GM21717 (cell line): ENCODE data around the gene TENM4.

Experiments used
- ATAC-seq: cut with Tn5 transposase; IDR thresholded peaks from one replicate; pipeline ENCODE4 v1.9.1; 2021; ENCODE audit warnings: mild to moderate bottlenecking, moderate library complexity; ENCODE audit not compliant: unreplicated experiment

TENM4 gene

GRCh38 chr11:78783846-78784245 is 657.0 kb downstream of the TENM4 start:
- ATAC-seq: no peak

GRCh38 chr11:78783301-78783700 is 657.5 kb downstream of the TENM4 start:
- ATAC-seq: no peak

GRCh38 chr11:78782725-78783124 is 658.1 kb downstream of the TENM4 start:
- no peak for ATAC-seq

- ATAC-seq: no peak
These were observed 659.9 kb downstream of the TENM4 start for GRCh38 chr11:78780889-78781288.

- no peak for ATAC-seq
These were observed 667.3 kb downstream of the TENM4 start for GRCh38 chr11:78773492-78773891.

GRCh38 chr11:78773077-78773476 is 667.8 kb downstream of the TENM4 start:
- no peak for ATAC-seq

- no peak for ATAC-seq
These were observed 668.6 kb downstream of the TENM4 start for GRCh38 chr11:78772186-78772585.

GRCh38 chr11:78770931-78771330 is 669.9 kb downstream of the TENM4 start:
- ATAC-seq: no peak

- ATAC-seq: no peak
These were observed 671.9 kb downstream of the TENM4 start for GRCh38 chr11:78768971-78769370.

GRCh38 chr11:78768345-78768744 is 672.5 kb downstream of the TENM4 start:
- ATAC-seq: no peak

GRCh38 chr11:78767027-78767932 is 673.5 kb downstream of the TENM4 start:
- ATAC-seq: no peak

- ATAC-seq: no peak
These were observed 675.9 kb downstream of the TENM4 start for GRCh38 chr11:78764946-78765345.

GRCh38 chr11:78763664-78764063 is 677.2 kb downstream of the TENM4 start:
- ATAC-seq: no peak

- ATAC-seq: no peak
These were observed 678.7 kb downstream of the TENM4 start for GRCh38 chr11:78762105-78762504.

GRCh38 chr11:78759071-78759470 is 681.8 kb downstream of the TENM4 start:
- ATAC-seq: no peak

- no peak for ATAC-seq
These were observed 687.5 kb downstream of the TENM4 start for GRCh38 chr11:78753297-78753696.

- no peak for ATAC-seq
These were observed 688.3 kb downstream of the TENM4 start for GRCh38 chr11:78752494-78752893.

GRCh38 chr11:78748918-78749690 is 691.7 kb downstream of the TENM4 start:
- no peak for ATAC-seq

GRCh38 chr11:78744949-78745348 is 695.9 kb downstream of the TENM4 start:
- no peak for ATAC-seq

GRCh38 chr11:78744202-78744601 is 696.6 kb downstream of the TENM4 start:
- ATAC-seq: no peak

GRCh38 chr11:78742430-78742829 is 698.4 kb downstream of the TENM4 start:
- ATAC-seq: no peak

- no peak for ATAC-seq
These were observed 699.1 kb downstream of the TENM4 start for GRCh38 chr11:78741741-78742140.
